Measurements from ENCODE around the gene TMPRSS4. TPM values are rescaled to one million over a fixed set of nuclear protein-coding genes. Genes with fewer than 3 reads are reported as not detected.

The TMPRSS4 gene
- total and polyA plus RNA-seq, 9 of the 15 experiments (the other 6 are each of a cell fraction or from before 2014, with no cell fraction given), result 4.0 to 10.0 (median 5.6) TPM

DNA sequence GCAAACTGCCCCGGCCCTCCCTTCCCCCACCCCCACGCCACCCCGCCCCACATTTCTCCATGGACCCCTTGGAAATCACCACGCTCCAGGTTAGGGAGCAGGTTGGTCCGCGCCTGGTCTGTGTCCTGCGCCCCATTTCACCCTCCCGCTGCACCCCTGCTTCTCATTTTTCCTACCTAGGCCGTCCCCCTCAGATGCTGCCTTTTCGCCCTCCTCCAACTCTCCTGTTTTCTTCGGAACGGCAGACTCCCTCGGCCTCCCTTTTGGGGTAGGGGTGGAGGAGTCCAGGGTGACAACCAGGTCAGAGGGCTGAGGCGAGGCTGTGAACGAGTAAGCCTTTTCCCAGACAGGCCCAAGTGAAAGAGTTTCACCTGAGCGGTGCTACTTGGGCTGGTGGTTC, 76.6 kb downstream of the TMPRSS4 start (continued):
- TF ChIP-seq, protein P1, sequence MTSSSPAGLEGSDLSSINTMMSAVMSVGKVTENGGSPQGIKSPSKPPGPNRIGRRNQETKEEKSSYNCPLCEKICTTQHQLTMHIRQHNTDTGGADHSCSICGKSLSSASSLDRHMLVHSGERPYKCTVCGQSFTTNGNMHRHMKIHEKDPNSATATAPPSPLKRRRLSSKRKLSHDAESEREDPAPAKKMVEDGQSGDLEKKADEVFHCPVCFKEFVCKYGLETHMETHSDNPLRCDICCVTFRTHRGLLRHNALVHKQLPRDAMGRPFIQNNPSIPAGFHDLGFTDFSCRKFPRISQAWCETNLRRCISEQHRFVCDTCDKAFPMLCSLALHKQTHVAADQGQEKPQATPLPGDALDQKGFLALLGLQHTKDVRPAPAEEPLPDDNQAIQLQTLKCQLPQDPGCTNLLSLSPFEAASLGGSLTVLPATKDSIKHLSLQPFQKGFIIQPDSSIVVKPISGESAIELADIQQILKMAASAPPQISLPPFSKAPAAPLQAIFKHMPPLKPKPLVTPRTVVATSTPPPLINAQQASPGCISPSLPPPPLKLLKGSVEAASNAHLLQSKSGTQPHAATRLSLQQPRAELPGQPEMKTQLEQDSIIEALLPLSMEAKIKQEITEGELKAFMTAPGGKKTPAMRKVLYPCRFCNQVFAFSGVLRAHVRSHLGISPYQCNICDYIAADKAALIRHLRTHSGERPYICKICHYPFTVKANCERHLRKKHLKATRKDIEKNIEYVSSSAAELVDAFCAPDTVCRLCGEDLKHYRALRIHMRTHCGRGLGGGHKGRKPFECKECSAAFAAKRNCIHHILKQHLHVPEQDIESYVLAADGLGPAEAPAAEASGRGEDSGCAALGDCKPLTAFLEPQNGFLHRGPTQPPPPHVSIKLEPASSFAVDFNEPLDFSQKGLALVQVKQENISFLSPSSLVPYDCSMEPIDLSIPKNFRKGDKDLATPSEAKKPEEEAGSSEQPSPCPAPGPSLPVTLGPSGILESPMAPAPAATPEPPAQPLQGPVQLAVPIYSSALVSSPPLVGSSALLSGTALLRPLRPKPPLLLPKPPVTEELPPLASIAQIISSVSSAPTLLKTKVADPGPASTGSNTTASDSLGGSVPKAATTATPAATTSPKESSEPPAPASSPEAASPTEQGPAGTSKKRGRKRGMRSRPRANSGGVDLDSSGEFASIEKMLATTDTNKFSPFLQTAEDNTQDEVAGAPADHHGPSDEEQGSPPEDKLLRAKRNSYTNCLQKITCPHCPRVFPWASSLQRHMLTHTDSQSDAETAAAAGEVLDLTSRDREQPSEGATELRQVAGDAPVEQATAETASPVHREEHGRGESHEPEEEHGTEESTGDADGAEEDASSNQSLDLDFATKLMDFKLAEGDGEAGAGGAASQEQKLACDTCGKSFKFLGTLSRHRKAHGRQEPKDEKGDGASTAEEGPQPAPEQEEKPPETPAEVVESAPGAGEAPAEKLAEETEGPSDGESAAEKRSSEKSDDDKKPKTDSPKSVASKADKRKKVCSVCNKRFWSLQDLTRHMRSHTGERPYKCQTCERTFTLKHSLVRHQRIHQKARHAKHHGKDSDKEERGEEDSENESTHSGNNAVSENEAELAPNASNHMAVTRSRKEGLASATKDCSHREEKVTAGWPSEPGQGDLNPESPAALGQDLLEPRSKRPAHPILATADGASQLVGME (CRISPR knock-in tag; IDR thresholded peaks at IDR 0.05), result no peak
- TF ChIP-seq ZNF232 (CRISPR knock-in tag; IDR thresholded peaks at IDR 0.05) (no peak), ZNF696 (CRISPR knock-in tag; conservative IDR thresholded peaks at IDR 0.05) (no peak), ZNF263 (CRISPR knock-in tag; IDR thresholded peaks at IDR 0.05; ENCODE audit: borderline replicate concordance) (no peak), SRF (CRISPR knock-in tag; IDR thresholded peaks at IDR 0.05) (no peak), BRD4 (IDR thresholded peaks at IDR 0.05) (no peak)
